Body of pancreas (tissue), 4 donors: Measurements from ENCODE around the gene MPZL3.

Source experiments
- CTCF ChIP-seq, 7 experiments: fragments of 450-650 bp in 4 of 7; fragments of 200-600 bp in 3 of 7; sonication (generic) in 3 of 7; IDR thresholded peaks; one replicate each; pipeline ENCODE4 v1.5.1; 2016 to 2019; ENCODE audit warnings: antibody characterized with exemption in 7 of 7
- POLR2A ChIP-seq, 3 donors: fragments of 450-650 bp; IDR thresholded peaks; one replicate each; pipeline ENCODE4 v1.6.1; 2016; ENCODE audit warnings: antibody characterized with exemption in 3 of 3, mild to moderate bottlenecking in 2 of 3

- TF ChIP-seq CTCF (IDR thresholded peaks at IDR 0.05) (no peak), POLR2A (IDR thresholded peaks at IDR 0.05) (no peak)
Measured at GRCh38 chr11:118193910-118194566, 58.1 kb downstream of the MPZL3 start.
